HG03135 (cell line): Measurements from ENCODE around the gene NMT1.

Experiments
- ATAC-seq: cut with Tn5 transposase; IDR thresholded peaks from one replicate; pipeline ENCODE4 v1.9.1; 2021; ENCODE audit warnings: mild to moderate bottlenecking, moderate library complexity; ENCODE audit not compliant: unreplicated experiment

NMT1 gene

GRCh38 chr17:45060797-45061605 lies at the start of gene NMT1:
TSS of gene NMT1 (plus strand) at chr17:45061317. CDS start at chr17:45061330, 13 bp downstream.
- peak; percentile 85 for ATAC-seq

GRCh38 chr17:45011767-45012166 lies 49.4 kb upstream of the NMT1 start:
- no peak for ATAC-seq

- no peak for ATAC-seq
These were observed 47.8 kb upstream of the NMT1 start for GRCh38 chr17:45013021-45013997.

- ATAC-seq, result no peak
These were observed 44.9 kb upstream of the NMT1 start for GRCh38 chr17:45016237-45016636.

- no peak for ATAC-seq
These were observed 44.3 kb upstream of the NMT1 start for GRCh38 chr17:45016823-45017222.

GRCh38 chr17:45018514-45018847 lies 42.6 kb upstream of the NMT1 start:
- no peak for ATAC-seq

GRCh38 chr17:45018848-45019711 lies 42.0 kb upstream of the NMT1 start:
- ATAC-seq, result no peak

- ATAC-seq, result no peak
These were observed 40.6 kb upstream of the NMT1 start for GRCh38 chr17:45020354-45021138.

- ATAC-seq, result peak; percentile 63
These were observed 39.4 kb upstream of the NMT1 start for GRCh38 chr17:45021607-45022287.

GRCh38 chr17:45022288-45022648 lies 38.8 kb upstream of the NMT1 start:
- ATAC-seq, result no peak

- no peak for ATAC-seq
These were observed 38.3 kb upstream of the NMT1 start for GRCh38 chr17:45022655-45023339.

- no peak for ATAC-seq
These were observed 32.0 kb upstream of the NMT1 start for GRCh38 chr17:45029096-45029495.

- no peak for ATAC-seq
These were observed 31.2 kb upstream of the NMT1 start for GRCh38 chr17:45029758-45030423.

GRCh38 chr17:45030733-45031132 lies 30.4 kb upstream of the NMT1 start:
- no peak for ATAC-seq

- no peak for ATAC-seq
These were observed 29.6 kb upstream of the NMT1 start for GRCh38 chr17:45031231-45032173.

- ATAC-seq, result no peak
These were observed 29.0 kb upstream of the NMT1 start for GRCh38 chr17:45032174-45032541.

GRCh38 chr17:45034599-45034998 lies 26.5 kb upstream of the NMT1 start:
- ATAC-seq, result no peak
